Urinary bladder (tissue), 4 donors: ENCODE measurements around the gene RPL19. TPM values are rescaled to one million over a fixed set of nuclear protein-coding genes. Genes with fewer than 3 reads are reported as not detected.

Source experiments
- DNase-seq: peaks from one replicate; pipeline ENCODE4 v3.0.0-alpha.2; 2015; ENCODE audit errors: extremely low spot score
- H3K27ac ChIP-seq: one replicate; pipeline ENCODE4 v1.5.1; 2013; ENCODE audit warnings: low read depth, mild to moderate bottlenecking, moderate library complexity
- H3K36me3 ChIP-seq: one replicate; pipeline ENCODE4 v1.6.1; 2013; ENCODE audit warnings: mild to moderate bottlenecking, moderate library complexity; ENCODE audit not compliant: insufficient read depth
- H3K4me1 ChIP-seq: one replicate; pipeline ENCODE4 v1.6.1; 2013; ENCODE audit warnings: mild to moderate bottlenecking, moderate library complexity; ENCODE audit not compliant: insufficient read depth
- H3K4me3 ChIP-seq: one replicate; pipeline ENCODE4 v1.5.1; 2013; ENCODE audit warnings: low read depth, low read length
- WGBS: extraction: QIAGEN DNeasy Blood & Tissue Kit; methylation state at CpG from one replicate; pipeline ENCODE4 v1.1.7; 2013; 5-methylcytosine and 5-hydroxymethylcytosine counted together
- polyA plus RNA-seq: library from polyadenylated mRNA; stranded (reverse); fragments of 200-250 nt; gene quantifications from one replicate; pipeline ENCODE4 v1.2.3, GENCODE V29; 2013
- total RNA-seq: library from RNA; depleted of rRNA; stranded (reverse); fragments of >200 nt; gene quantifications from one replicate; pipeline ENCODE4 v1.2.3, GENCODE V29; 2014
- donor health status: healthy with polysubstance abuse.
- donor health status: healthy.

The RPL19 gene
- total and polyA plus RNA-seq, 2 donors, result 1,329 to 2,653 TPM

DNA sequence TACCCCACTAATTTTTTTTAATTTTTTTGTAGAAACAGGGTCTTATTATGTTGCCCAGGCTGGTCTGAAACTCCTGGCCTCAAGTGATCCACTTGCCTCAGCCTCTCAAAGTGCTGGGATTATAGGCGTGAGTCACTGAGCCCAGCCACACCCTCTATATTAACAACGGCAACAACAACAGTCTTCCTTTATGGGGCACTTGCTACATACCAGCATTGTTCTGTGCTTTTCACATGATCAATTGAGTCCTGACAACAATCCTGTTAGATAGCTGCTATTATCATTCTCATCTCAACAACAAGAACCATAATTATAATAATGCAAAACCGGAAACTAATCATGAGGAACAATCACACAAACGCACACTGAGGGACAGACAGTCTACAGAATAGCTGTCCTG, 21.5 kb upstream of the RPL19 start:
- Histone ChIP-seq H3K4me1 (peaks cover 1% of the 10 kb centered on the region), H3K4me3 (no peak overlapping the region), H3K27ac (no peak overlapping the region), H3K36me3 (no peaks in the 10 kb centered on the region)
- 62% methylated on average over 4 of the region's 4 CpGs for WGBS
- no peak for DNase-seq

DNA sequence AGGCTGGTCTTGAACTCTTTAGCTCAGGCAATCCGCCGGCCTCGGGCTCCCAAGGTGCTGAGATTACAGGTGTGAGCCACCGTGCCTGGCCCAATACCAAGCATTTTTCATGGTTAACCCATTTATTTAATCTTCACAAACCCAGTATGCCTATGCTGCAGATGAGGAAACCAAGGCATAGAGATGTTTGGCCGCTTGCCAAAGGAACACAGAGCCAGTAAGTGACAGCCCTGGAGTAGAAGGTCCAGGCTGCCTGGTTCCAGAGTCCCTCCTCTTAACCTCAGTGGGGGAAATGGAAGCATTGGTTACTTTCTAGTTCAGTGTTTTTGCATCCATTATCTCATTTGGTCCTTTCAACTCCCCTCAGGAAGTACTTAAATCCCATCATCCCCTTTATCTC, 18.8 kb upstream of the RPL19 start:
- no peak for DNase-seq
- 93% methylated on average over 5 of the region's 5 CpGs for WGBS
- H3K4me3 ChIP-seq, result no peak overlapping the region
- no peaks in the 10 kb centered on the region for H3K36me3 ChIP-seq
- H3K4me1 ChIP-seq, result peaks cover 1% of the 10 kb centered on the region
- no peak overlapping the region for H3K27ac ChIP-seq

- Histone ChIP-seq H3K4me3 (no peak overlapping the region), H3K27ac (no peak overlapping the region), H3K4me1 (peaks cover 1% of the 10 kb centered on the region), H3K36me3 (no peaks in the 10 kb centered on the region)
- WGBS, result 95% methylated on average over 5 of the region's 5 CpGs
- no peak for DNase-seq
These were observed 17.0 kb upstream of the RPL19 start for GRCh38 chr17:39183045-39183444.

DNA sequence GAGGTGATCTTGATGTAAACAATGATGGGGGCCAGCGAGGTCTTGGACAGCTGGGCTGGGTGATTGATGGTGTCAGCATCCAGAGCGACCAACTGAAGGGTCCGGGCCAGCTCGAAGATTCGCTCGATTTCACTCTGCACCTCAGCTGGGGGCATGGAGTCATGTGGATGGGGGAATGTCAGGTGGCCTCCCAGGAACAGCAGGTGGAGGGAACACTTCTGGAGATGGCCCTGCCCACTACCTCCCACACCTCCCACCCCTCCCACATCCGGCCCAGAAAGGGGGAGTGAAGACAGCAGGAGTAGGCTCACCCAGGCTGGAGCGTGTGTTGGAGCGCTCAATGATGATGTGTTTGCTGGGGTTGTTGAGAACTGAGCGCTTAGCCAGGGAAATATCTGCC, 16.4 kb upstream of the RPL19 start:
- H3K4me1 ChIP-seq, result no peaks in the 10 kb centered on the region
- H3K27ac ChIP-seq, result no peak overlapping the region
- no peak overlapping the region for H3K4me3 ChIP-seq
- DNase-seq, result no peak
- no peaks in the 10 kb centered on the region for H3K36me3 ChIP-seq
- WGBS, result 86% methylated on average over 10 of the region's 10 CpGs

- H3K36me3 ChIP-seq, result peaks cover 2% of the 10 kb centered on the region
- no peak overlapping the region for H3K27ac ChIP-seq
- H3K4me1 ChIP-seq, result no peaks in the 10 kb centered on the region
- no peak overlapping the region for H3K4me3 ChIP-seq
- 81% methylated on average over 15 of the region's 15 CpGs for WGBS
- DNase-seq, result no peak
These were observed 13.5 kb upstream of the RPL19 start for GRCh38 chr17:39186481-39187002.

DNA sequence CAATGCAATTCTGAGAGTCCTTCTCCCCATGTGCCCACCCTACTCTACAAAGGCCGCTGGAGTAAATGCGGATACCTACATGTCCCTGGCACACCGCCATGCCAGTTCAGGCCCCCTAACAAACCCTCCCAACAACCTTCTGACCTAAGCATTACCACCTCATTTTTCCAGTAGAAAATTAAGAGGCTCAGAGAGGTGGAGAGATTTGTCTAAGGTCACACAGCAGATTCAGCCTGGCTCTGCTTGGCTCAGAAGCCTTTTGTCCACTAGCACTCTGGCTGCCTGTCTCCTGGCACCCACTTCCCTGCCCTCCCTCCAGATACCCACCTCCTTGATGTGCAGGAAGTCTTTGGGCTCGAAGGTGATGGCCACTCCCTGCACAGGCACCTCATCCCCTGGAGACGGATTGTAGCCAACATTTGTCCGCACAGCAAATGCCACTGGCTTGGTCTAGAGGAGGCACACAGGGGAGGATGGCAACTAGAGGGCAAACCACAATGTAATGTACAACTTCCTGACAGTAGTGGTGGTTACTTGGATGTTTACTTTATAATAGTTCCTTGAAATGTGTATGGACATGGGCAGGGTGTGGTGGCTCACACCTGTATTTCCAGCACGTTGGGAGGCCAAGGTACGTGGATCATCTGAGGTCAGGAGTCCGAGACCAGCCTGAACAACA, 12.8 kb upstream of the RPL19 start:
- peaks cover 5% of the 10 kb centered on the region for H3K36me3 ChIP-seq
- 94% methylated on average over 9 of the region's 9 CpGs for WGBS
- DNase-seq, result no peak
- no peak overlapping the region for H3K27ac ChIP-seq
- H3K4me3 ChIP-seq, result no peak overlapping the region
- no peaks in the 10 kb centered on the region for H3K4me1 ChIP-seq

DNA sequence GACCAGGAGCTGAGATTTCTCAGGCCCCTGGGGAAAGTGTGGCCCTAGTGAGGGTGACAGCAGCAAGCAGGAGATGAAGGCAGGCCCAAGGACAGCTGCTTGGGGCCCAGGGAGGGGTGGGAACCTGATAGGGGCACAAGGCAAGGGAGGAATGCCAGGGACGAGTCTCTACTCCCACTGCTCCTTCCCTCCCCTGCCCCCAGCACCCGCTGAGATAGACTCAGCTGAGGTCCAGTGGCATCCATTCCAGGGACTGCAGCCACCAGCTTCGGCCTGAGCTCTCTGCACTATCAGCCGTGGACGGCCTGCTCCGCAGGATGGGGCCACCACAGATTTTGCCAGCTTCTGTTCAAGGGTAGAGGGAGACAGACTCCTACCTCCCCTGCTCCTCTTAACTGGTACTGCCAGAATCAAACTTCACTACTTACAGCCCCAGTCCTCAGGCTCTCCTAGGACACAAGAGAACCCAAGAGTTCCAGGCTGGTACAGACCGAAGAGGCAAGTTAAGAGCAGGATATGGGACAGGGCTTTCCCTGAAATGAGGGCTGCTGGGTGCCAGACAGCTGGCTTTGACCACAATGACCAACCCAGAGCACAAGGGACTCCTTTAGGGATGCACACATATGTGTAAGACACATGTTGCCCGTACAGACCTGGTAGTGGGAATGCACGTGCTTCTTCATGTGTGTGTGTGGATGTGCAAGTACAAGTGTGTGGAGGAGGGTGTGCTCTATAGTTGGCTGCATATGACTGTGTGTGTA, 8.2 kb upstream of the RPL19 start:
- Histone ChIP-seq H3K27ac (no peak overlapping the region), H3K36me3 (peaks cover 5% of the 10 kb centered on the region), H3K4me3 (no peak overlapping the region), H3K4me1 (no peaks in the 10 kb centered on the region)
- DNase-seq, result no peak
- 90% methylated on average over 9 of the region's 9 CpGs for WGBS

GRCh38 chr17:39192901-39193300, 7.2 kb upstream of the RPL19 start:
- Histone ChIP-seq H3K4me1 (no peaks in the 10 kb centered on the region), H3K36me3 (peaks cover 5% of the 10 kb centered on the region), H3K4me3 (no peak overlapping the region), H3K27ac (no peak overlapping the region)
- no peak for DNase-seq
- WGBS, result 95% methylated on average over 16 of the region's 16 CpGs

GRCh38 chr17:39193346-39193745, 6.7 kb upstream of the RPL19 start:
- WGBS, result 81% methylated on average over 10 of the region's 10 CpGs
- Histone ChIP-seq H3K36me3 (peaks cover 5% of the 10 kb centered on the region), H3K4me3 (no peak overlapping the region), H3K4me1 (no peaks in the 10 kb centered on the region), H3K27ac (no peak overlapping the region)
- no peak for DNase-seq

- H3K4me1 ChIP-seq, result no peaks in the 10 kb centered on the region
- H3K4me3 ChIP-seq, result no peak overlapping the region
- H3K36me3 ChIP-seq, result peaks cover 5% of the 10 kb centered on the region
- H3K27ac ChIP-seq, result no peak overlapping the region
- WGBS, result 51% methylated on average over 20 of the region's 20 CpGs
- DNase-seq, result no peak
These were observed 5.7 kb upstream of the RPL19 start for GRCh38 chr17:39194089-39194984.

GRCh38 chr17:39194985-39195524, 5.0 kb upstream of the RPL19 start:
- H3K27ac ChIP-seq, result no peak overlapping the region
- H3K36me3 ChIP-seq, result peaks cover 5% of the 10 kb centered on the region
- no peak for DNase-seq
- H3K4me1 ChIP-seq, result no peaks in the 10 kb centered on the region
- H3K4me3 ChIP-seq, result no peak overlapping the region
- 65% methylated on average over 10 of the region's 10 CpGs for WGBS

DNA sequence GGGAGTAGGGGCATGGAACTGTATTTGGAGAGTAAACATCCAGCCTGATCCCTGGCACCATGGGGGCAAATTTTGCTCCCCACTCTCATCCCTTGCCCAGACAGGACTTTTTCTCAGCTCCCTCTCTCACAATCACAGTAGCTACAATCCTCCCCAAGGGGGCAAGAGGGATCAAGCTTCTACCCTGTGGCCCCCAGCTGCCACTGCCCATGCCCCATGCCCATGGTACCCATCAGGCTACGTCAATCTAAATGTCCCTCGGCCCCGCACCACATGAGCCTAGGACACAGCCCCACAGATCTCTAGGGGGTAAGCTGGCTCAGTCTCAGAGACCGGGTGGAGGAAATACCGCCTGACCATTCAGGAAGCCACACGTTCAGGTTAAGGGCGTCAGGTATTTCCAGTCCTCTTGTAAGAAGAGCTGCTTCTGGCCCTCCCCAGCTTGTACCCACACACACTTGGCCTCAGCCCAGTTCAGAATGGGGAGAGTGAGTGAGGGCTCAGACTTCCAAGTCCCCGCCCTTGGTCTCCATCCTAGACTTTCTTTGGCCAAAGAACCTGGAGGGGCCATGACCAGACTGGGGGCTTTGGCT, 4.4 kb upstream of the RPL19 start:
- no peak for DNase-seq
- H3K4me1 ChIP-seq, result no peaks in the 10 kb centered on the region
- H3K4me3 ChIP-seq, result no peak overlapping the region
- WGBS, result 76% methylated on average over 8 of the region's 8 CpGs
- peaks cover 5% of the 10 kb centered on the region for H3K36me3 ChIP-seq
- peak overlapping the region; percentile 51 for H3K27ac ChIP-seq

- peak overlapping the region; percentile 84 for H3K4me3 ChIP-seq
- H3K36me3 ChIP-seq, result peaks cover 4% of the 10 kb centered on the region
- no peak for DNase-seq
- no peak overlapping the region for H3K27ac ChIP-seq
- 24% methylated on average over 8 of the region's 8 CpGs for WGBS
- H3K4me1 ChIP-seq, result no peaks in the 10 kb centered on the region
These were observed 3.8 kb upstream of the RPL19 start for GRCh38 chr17:39196241-39196807.
